B cell (primary cell): ENCODE data around the gene MXRA8.

Source experiments
- CTCF ChIP-seq: fragments of 200-600 bp; IDR thresholded peaks from one replicate; pipeline ENCODE4 v1.8.0; 2022; ENCODE audit warnings: antibody characterized with exemption, mild to moderate bottlenecking
- EZH2 ChIP-seq: IDR thresholded peaks from 2 replicates; pipeline ENCODE4 v1.6.1; 2012; ENCODE audit warnings: borderline replicate concordance, low read depth, mild to moderate bottlenecking, moderate library complexity, low read length; ENCODE audit not compliant: insufficient read depth, poor library complexity, severe bottlenecking

GRCh38 chr1:1360506-1361169 lies 2.3 kb upstream of the MXRA8 start:
- TF ChIP-seq CTCF = no peak
- no peak for TF ChIP-seq EZH2
